NCI-H69 (cell line): ENCODE data around the gene IFFO2.

Experiments used
- DNase-seq: peaks from one replicate; lab custom pipeline; 2025; lab: John Stamatoyannopoulos, UW

IFFO2 gene

GRCh38 chr1:18919197-18919905 lies 37.1 kb downstream of the IFFO2 start:
- no peak for DNase-seq

- no peak for DNase-seq
These were observed 38.1 kb downstream of the IFFO2 start for GRCh38 chr1:18918417-18918816.

GRCh38 chr1:18917071-18917799 lies 39.2 kb downstream of the IFFO2 start:
- no peak for DNase-seq

- no peak for DNase-seq
These were observed 41.1 kb downstream of the IFFO2 start for GRCh38 chr1:18915341-18915740.

GRCh38 chr1:18913065-18913835 lies 43.2 kb downstream of the IFFO2 start:
- peak; percentile 31 for DNase-seq

- DNase-seq: no peak
These were observed 43.9 kb downstream of the IFFO2 start for GRCh38 chr1:18912550-18912949.

- DNase-seq: no peak
These were observed 47.3 kb downstream of the IFFO2 start for GRCh38 chr1:18908911-18909771.

GRCh38 chr1:18907917-18908845 lies 48.3 kb downstream of the IFFO2 start:
- no peak for DNase-seq

- DNase-seq: peak; percentile 39
These were observed 49.2 kb downstream of the IFFO2 start for GRCh38 chr1:18907021-18907916.

- no peak for DNase-seq
These were observed 53.2 kb downstream of the IFFO2 start for GRCh38 chr1:18903291-18903756.

GRCh38 chr1:18902523-18903290 lies 53.8 kb downstream of the IFFO2 start, which contains the start of gene ALDH4A1:
Gene ALDH4A1 (minus strand): TSS chr1:18902555. CDS start chr1:18902523, 32 bp downstream.
- peak; percentile 90 for DNase-seq

- no peak for DNase-seq
These were observed 54.4 kb downstream of the IFFO2 start for GRCh38 chr1:18901952-18902522.

- no peak for DNase-seq
These were observed 55.1 kb downstream of the IFFO2 start for GRCh38 chr1:18901147-18901951.

GRCh38 chr1:18900303-18900841 lies 56.1 kb downstream of the IFFO2 start:
- DNase-seq: no peak

- no peak for DNase-seq
These were observed 57.0 kb downstream of the IFFO2 start for GRCh38 chr1:18899363-18900049.

GRCh38 chr1:18898567-18898966 lies 57.9 kb downstream of the IFFO2 start:
- no peak for DNase-seq

GRCh38 chr1:18895317-18895716 lies 61.2 kb downstream of the IFFO2 start:
- no peak for DNase-seq
